Measurements from ENCODE around the gene ST6GALNAC6.

- TF ChIP-seq REST (IDR thresholded peaks at IDR 0.05; ENCODE audit: borderline replicate concordance) (no peak), POLR2AphosphoS5 (IDR thresholded peaks at IDR 0.05) (no peak), TAF1 (IDR thresholded peaks at IDR 0.05; ENCODE audit: low read depth) (no peak), CTCF (IDR thresholded peaks at IDR 0.05; ENCODE audit: poor library complexity, severe bottlenecking) (no peak), SMC3 (conservative IDR thresholded peaks at IDR 0.05; ENCODE audit: poor library complexity) (no peak)
Observed at GRCh38 chr9:127925959-127926905, 26.8 kb upstream of the ST6GALNAC6 start.

Measured in neural cell (in vitro differentiated cells).